GM19467 (cell line): Measurements from ENCODE around the gene PGM5.

Experiments used
- ATAC-seq: cut with Tn5 transposase; IDR thresholded peaks from one replicate; pipeline ENCODE4 v1.9.1; 2021; ENCODE audit warnings: mild to moderate bottlenecking, moderate library complexity; ENCODE audit not compliant: unreplicated experiment

Gene PGM5

DNA sequence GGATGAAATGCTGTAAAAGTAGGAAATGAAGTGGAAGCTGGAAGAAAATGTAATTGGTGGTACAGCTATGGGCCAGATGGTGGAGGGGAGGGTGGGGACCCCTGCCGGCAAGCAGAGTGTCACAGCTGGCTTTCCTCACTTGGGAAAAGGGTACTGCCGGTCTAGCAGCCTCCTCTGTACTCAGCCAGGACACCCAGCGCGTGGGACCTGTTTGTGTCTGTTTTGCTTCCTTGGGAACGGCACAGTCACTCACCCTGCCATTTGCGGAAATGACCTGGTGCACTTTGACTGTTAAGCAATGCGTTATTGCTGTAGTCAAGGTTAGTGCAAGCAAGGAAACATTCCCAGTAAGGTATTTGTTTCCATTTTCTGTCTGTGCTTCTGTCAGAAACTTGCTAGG is 174.2 kb downstream of the PGM5 start:
- ATAC-seq = no peak

- ATAC-seq = no peak
Observed at GRCh38 chr9:68532131-68532530, 175.7 kb downstream of the PGM5 start.

DNA sequence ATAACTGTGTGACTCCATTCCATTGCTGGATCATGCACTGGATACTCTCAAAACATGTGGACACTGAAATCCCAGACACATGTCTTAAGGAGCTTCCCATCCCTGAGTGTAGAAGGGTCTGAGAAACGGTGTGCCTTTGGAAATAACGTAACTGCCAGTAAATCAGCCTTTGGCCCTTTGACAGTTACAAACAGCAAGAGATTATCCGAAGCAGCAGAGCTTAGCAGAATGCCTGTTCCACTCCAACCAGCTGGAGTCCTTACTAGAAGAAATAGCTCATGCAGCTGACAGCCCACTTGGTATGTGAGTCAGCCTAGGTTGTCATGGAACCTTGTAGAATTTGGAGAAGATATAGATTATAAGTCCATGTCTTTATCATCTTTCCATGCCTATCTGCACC is 177.3 kb downstream of the PGM5 start:
- ATAC-seq = no peak

DNA sequence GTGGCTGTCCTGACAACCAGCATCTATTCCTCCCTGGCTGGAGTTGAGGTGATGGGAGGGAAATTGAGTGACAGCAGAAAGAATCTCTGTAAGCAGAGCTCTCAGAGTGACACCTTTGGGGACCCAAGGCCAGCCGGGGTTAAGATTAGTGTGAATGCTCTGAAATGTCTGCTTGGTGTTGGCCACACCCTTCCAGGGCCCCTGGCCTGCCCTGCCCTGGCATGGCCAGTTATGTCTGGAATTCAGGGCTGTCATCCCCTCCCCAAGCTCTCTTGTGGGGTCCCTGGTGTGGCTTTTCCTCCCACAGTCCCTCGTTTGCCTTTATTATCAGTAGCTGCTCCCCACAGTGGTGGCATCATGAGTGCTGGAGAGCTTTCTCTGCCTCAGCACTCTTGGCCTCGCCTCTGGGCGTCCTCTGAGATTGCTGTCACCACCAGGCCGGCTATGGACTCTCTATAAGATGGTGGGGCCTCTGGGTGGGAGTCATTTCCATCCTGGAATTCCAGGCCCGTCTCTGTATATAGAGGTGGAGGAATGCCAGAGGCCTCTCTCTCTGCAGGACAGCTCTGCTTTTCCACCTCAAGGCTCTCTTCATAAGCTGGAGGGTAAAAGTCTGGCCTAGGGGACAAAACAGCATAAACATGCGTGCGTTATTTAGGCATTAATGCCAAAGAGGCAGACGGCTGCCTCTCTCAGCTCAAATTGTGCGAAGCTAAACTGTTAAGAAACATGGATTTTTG is 180.6 kb downstream of the PGM5 start:
- ATAC-seq = no peak

DNA sequence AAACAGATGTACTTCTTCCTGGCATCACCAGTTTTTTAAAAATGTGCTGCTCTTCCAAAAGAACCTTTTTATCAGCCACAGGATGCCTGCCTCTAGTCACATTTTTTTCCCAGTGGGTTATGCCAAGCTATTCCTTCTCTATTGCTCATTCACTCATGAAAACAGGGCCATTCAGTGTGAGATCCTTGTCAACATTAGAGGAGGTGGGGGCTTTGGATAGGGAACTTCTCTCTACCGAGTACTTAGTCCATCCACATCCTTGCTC is 181.1 kb downstream of the PGM5 start:
- no peak for ATAC-seq

- ATAC-seq = no peak
Observed at GRCh38 chr9:68538200-68538599, 181.8 kb downstream of the PGM5 start.

- no peak for ATAC-seq
Observed at GRCh38 chr9:68540712-68541535, 184.5 kb downstream of the PGM5 start, which contains the start of gene TMEM252. Gene TMEM252 (minus strand): TSS chr9:68540883. CDS start chr9:68540814, 69 bp downstream.

- no peak for ATAC-seq
Observed at GRCh38 chr9:68541568-68541967, 185.2 kb downstream of the PGM5 start.

DNA sequence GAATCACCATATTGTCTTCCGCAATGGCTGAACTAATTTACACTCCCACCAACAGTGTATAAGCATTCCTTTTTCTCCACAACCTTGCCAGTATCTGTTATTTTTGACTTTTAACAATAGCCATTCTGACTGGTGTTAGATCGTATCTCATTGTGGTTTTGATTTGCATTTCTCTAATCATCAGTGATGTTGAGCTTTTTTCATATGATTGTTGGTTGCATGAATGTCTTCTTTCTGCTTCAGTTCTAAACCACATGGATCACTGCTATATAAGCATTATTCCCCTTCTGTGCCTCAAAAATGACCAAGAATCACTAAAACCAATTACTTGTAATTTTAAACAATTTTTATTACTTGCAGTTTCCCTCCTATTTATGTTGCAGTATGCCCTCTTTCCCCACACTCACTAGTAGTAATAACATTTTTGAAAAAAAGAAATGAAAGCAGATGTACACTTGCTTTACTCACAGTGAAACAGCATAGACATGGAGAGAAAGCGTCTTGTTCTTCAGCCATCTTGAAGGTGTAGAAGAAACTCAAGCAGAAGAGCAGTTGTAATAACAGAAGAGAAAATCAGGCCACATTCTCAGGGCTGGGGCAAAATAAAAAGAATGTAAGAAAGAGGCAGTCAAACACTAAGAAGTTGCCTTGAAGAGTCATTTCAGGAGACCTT is 188.8 kb downstream of the PGM5 start:
- ATAC-seq = no peak

DNA sequence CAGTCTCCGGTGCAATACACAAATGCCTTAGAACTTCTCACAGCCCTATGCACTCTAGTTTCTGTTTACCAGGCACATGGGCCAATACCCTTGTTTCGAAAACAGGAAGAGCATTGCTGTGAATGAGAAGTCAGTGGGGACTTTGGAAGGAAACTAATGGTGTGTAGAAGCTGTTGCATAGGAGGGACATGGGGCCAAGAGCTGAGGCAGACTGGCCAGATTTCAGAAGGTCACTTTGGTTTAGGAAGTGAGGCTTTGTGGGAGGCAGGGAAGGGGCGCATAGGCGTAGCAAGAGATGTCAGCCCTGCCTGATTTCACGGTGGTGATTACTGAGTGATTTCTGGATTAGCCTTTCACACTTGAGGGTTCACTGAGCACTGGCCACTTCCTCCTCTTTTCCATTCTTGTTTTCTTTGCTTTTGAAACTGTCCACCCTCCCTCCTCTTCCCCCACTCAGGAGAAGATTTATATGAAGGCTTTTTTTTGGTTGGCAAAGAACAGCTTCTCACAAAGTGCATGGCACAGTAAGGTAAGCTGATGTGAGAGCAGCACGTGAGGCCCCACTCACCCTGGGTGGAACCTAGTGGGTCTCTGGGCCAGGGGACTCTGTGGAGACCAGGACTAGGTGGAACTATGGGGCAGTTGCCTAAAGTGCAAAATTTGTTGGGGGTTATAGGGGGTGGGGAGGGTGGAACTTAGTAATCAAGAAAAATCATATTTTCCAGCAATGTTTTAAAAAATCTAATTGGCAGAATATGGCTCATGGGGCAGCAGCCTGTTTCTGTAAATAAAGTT is 190.4 kb downstream of the PGM5 start:
- ATAC-seq = peak; percentile 84

DNA sequence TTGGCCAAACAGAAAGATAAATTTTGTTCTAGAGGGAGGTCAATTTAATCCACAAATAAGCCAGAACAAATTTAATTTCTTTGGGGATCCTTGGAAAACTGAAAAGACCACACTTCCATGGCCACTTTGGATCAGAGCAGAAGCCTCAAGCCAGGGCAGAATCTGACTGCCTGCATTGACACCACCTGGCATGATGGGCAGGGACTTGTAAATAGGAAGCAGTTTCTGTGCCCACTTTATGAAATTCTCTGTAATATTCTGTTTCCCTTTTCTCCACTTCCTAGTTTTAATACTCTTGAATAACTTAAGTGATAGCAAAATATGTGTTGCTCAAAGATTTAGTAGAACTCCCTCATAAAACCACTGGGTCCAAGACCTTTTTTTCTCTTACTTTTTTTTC is 191.0 kb downstream of the PGM5 start:
- no peak for ATAC-seq

DNA sequence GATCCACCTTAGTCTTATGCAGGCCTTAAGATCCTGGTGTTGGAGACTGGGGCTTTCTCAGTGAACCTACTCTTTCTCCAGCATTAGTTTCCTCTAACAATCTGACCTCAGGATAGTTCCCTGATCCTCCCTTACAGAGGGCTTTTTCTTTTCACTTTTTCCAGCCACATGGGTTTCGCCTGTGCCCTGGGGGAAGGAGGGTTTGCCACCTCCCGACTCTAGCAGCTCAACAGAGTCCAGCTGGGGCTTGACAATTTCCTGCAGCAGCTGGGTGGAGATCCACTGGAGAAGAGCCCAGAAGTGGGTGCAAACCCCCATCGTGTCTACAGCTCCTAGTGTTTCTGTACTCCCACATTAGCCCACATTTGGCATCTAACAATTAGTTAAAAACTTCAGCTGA is 191.8 kb downstream of the PGM5 start:
- no peak for ATAC-seq

DNA sequence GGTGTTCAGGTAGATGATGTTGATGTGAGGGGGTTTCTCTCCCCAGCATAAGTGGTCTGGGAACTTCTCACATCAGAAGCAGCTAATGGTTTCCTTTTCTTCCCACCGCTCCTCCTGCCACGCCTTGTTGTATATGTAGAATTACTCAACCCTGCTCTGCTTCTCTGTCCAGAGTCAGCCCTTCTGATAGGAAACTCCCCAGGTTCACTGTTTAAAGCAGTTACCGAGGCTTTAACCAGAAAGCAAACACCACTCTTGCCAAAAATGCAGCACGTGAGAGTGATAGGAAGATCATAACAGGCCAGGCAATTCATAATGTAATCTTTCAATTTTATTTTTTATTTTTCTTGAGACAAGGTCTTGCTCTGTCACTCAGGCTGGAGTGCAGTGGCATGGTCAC is 194.8 kb downstream of the PGM5 start:
- no peak for ATAC-seq

GRCh38 chr9:68552700-68553476 is 196.5 kb downstream of the PGM5 start:
- no peak for ATAC-seq

GRCh38 chr9:68555437-68556150 is 199.2 kb downstream of the PGM5 start:
- no peak for ATAC-seq

GRCh38 chr9:68558545-68558944 is 202.1 kb downstream of the PGM5 start:
- no peak for ATAC-seq

DNA sequence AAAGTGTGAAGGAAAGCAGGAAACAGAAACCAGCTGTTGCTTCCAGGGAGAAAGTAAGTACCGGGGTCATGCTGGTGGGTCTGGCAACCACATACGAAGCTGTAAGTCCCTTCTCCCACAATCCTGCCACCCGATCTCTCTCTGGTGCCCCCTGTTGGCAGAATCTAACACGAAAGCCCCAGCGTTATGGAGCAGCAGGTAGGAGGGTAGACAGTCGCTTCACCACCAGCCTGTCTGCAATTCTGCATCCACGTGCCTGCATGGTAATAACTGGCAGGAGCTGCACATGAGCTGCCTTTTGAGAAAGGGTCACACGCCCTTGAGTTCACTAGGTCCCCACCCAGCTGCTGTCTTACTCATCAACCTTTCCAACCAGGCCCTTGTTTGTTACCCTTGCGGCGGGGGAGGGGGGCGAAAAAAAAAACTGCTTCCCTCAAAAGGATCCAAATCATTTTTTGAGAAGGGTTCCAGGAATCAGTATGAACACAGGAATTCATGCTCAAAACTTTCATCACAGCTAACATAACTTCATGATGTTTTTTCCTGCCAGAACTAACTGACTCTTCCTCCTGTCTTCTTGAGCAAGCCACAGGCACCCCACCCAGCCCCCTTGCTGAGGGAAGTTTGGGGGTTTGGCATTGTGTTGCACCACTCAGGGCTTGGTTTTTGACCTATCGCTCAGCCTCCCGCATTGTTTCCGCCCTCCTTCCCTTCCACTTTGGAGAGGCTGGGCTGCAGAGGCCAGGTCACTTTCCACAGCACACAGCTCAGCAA is 203.8 kb downstream of the PGM5 start:
- ATAC-seq = no peak

DNA sequence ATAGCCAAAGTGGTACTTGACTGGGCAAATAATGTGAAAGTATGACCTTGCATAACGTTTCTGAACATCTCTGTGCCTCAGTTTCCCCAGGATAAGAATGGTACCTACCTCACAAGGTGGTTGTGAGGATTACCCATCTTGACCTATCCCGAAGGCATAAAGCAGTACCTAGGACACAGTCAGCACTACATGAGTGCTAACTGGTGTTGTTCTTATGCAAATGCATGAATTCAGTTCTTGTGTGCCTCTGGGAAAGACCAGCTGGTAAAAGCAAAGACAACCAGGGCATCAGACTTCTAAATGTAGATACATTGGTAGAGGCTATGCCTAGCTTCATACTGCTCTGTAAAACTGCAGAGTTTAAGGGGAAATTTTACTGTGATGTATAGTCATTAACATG is 206.1 kb downstream of the PGM5 start:
- ATAC-seq = no peak

DNA sequence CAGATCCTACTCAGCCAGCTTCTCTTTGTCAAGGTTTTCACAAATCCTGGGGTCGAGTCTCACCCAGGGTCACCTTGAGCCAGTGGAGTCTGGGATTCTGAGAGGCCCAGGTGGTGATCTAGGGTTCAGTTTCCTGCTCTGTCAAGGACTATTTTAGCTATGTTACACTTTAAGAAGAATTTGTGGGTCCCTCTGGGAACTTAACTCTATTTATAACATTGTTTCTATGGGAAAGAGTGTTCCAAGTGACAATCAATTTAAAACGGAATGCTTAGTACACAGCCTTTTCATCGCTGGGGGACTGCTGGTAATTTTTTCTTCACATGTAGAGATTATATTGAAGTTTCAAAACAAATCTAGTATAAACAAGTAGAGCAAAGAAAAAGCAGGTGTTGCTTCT is 211.2 kb downstream of the PGM5 start:
- ATAC-seq = no peak
